GM18867 (cell line): ENCODE data around the gene MAD1L1.
"Not testable (repeated sequence)": the region's sequence is repeated elsewhere in the genome, so short reads cannot be mapped to it uniquely, and the experiment has no call there.

Experiments
- ATAC-seq: cut with Tn5 transposase; IDR thresholded peaks from one replicate; pipeline ENCODE4 v1.9.1; 2021; ENCODE audit warnings: mild to moderate bottlenecking, moderate library complexity; ENCODE audit not compliant: unreplicated experiment

Gene MAD1L1

GRCh38 chr7:1894313-1894900 lies 338.3 kb downstream of the MAD1L1 start:
- no peak for ATAC-seq

- ATAC-seq, result no peak
Observed at GRCh38 chr7:1893451-1893850, 339.3 kb downstream of the MAD1L1 start.

GRCh38 chr7:1893036-1893435 lies 339.7 kb downstream of the MAD1L1 start:
- ATAC-seq, result no peak

- no peak for ATAC-seq
Observed at GRCh38 chr7:1892011-1892965, 340.5 kb downstream of the MAD1L1 start.

- no peak for ATAC-seq
Observed at GRCh38 chr7:1890289-1891235, 342.2 kb downstream of the MAD1L1 start.

GRCh38 chr7:1889556-1890181 lies 343.1 kb downstream of the MAD1L1 start:
- ATAC-seq, result no peak

GRCh38 chr7:1889091-1889490 lies 343.7 kb downstream of the MAD1L1 start:
- ATAC-seq, result no peak

- ATAC-seq, result no peak
Observed at GRCh38 chr7:1888425-1888824, 344.3 kb downstream of the MAD1L1 start.

GRCh38 chr7:1887251-1887650 lies 345.5 kb downstream of the MAD1L1 start:
- no peak for ATAC-seq

GRCh38 chr7:1886361-1887064 lies 346.2 kb downstream of the MAD1L1 start:
- ATAC-seq, result no peak

GRCh38 chr7:1885465-1886226 lies 347.1 kb downstream of the MAD1L1 start:
- no peak for ATAC-seq

- ATAC-seq, result no peak
Observed at GRCh38 chr7:1884583-1885350, 348.0 kb downstream of the MAD1L1 start.

GRCh38 chr7:1883834-1884582 lies 348.7 kb downstream of the MAD1L1 start:
- no peak for ATAC-seq

GRCh38 chr7:1883031-1883761 lies 349.5 kb downstream of the MAD1L1 start:
- no peak for ATAC-seq

GRCh38 chr7:1882451-1882850 lies 350.3 kb downstream of the MAD1L1 start:
- ATAC-seq, result no peak

- ATAC-seq, result no peak
Observed at GRCh38 chr7:1881946-1882345, 350.8 kb downstream of the MAD1L1 start.

- not testable (repeated sequence) for ATAC-seq
Observed at GRCh38 chr7:1876641-1877040, 356.1 kb downstream of the MAD1L1 start.
